Subcutaneous abdominal adipose tissue (tissue), 5 donors: Measurements from ENCODE around the gene PTPRA.

Experiments
- H3K27ac ChIP-seq: one replicate; pipeline ENCODE4 v1.7.0; 2013; ENCODE audit warnings: low read depth, mild to moderate bottlenecking, inconsistent platforms, low read length, moderate library complexity
- H3K27me3 ChIP-seq, 5 donors: one replicate each; pipeline ENCODE4 v1.7.0; 2013; ENCODE audit warnings: low read length in 5 of 5, inconsistent platforms in 1 of 5; ENCODE audit not compliant: control insufficient read depth in 5 of 5, insufficient read depth in 4 of 5
- H3K36me3 ChIP-seq, 5 donors: one replicate each; pipeline ENCODE4 v1.7.0; 2013; ENCODE audit warnings: low read length in 5 of 5; ENCODE audit not compliant: control insufficient read depth in 5 of 5, insufficient read depth in 5 of 5
- H3K4me1 ChIP-seq, 5 donors: one replicate each; pipeline ENCODE4 v1.7.0; 2013; ENCODE audit warnings: low read length in 5 of 5, mild to moderate bottlenecking in 3 of 5, moderate library complexity in 1 of 5; ENCODE audit not compliant: control insufficient read depth in 5 of 5, insufficient read depth in 5 of 5
- H3K4me3 ChIP-seq, 5 donors: one replicate each; pipeline ENCODE4 v1.7.0; 2013; ENCODE audit warnings: low read length in 5 of 5, low read depth in 1 of 5
- H3K9ac ChIP-seq, 5 donors: one replicate each; pipeline ENCODE4 v1.7.0; 2013; ENCODE audit warnings: low read length in 5 of 5, mild to moderate bottlenecking in 4 of 5, moderate library complexity in 3 of 5
- H3K9me3 ChIP-seq, 5 donors: one replicate each; pipeline ENCODE4 v1.7.0; 2013; ENCODE audit warnings: low read length in 5 of 5; ENCODE audit not compliant: control insufficient read depth in 5 of 5
- donor health status: healthy.
- donor health status: healthy.
- donor health status: healthy.
- donor health status: healthy.
- donor health status: healthy.

Gene PTPRA

DNA sequence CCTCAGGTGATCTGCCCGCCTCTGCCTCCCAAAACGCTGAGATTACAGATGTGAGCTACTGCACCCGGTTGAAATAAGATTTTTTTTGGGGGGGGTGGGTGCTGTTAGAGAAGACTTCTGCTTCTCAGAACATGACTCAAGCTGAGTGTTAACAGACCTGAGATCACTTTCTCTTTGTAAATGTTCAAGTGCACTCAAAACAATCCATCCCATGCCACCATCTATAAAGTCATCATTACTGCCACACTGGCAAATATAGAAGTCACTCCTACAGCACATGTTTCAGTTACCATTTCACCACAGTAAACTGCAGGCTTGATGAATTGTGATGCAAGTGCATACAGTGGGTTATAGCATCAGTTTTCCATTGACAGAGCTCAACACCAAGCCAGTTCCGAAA is 23.8 kb upstream of the PTPRA start:
- peaks cover under 1 to 7% (median 6%) of the 10 kb centered on the region in 5 donors for H3K36me3 ChIP-seq
- peaks cover 0 to 8% (median 7%) of the 10 kb centered on the region in 5 donors for H3K4me1 ChIP-seq
- no peak overlapping the region for H3K9ac ChIP-seq
- H3K4me3 ChIP-seq, result no peak overlapping the region
- H3K27ac ChIP-seq, result no peak overlapping the region
- no peaks in the 10 kb centered on the region for H3K27me3 ChIP-seq
- no peaks in the 10 kb centered on the region for H3K9me3 ChIP-seq

DNA sequence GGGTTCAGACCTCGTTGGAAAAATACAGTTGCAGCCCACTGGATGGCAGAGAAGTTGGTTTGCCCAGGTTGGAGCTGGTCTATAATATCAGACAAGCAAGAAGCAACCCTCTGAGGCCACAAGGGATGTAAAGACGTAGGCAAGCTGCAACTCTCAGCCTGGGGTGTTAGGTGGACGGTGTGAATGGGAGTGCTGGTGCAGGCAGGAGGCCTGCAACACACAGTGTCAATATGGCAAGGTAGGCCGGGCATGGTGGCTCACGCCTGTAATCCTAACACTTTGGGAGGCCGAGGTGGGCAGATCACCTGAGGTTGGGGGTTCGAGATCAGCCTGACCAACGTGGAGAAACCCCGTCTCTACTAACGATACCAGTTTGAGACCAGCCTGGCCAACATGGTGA is 22.2 kb upstream of the PTPRA start:
- Histone ChIP-seq H3K9me3 (no peaks in the 10 kb centered on the region), H3K36me3 (peaks cover 0 to 7% (median 6%) of the 10 kb centered on the region in 5 donors), H3K4me1 (peaks cover 0 to 8% (median 7%) of the 10 kb centered on the region in 5 donors), H3K4me3 (no peak overlapping the region), H3K9ac (no peak overlapping the region), H3K27me3 (no peaks in the 10 kb centered on the region), H3K27ac (no peak overlapping the region)

DNA sequence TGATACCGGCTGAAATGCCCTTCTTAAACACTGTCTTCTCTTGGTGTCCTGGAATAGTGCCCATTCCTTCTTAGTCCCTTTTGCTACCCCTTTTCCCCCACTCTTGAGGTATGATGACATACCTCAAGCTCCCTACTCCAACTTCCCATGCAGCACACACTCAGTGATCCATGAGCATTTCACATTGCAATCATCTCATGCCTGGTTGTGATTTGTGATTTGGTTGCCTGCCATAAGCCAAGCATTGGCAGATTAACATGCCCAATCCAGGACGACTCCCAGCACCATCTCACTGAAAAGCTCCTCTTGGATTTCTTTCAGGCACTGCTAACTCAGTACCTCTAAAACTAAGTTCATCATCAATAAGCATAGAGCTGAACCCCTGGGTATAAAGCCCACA is 14.7 kb upstream of the PTPRA start:
- Histone ChIP-seq H3K27ac (no peak overlapping the region), H3K9me3 (no peaks in the 10 kb centered on the region), H3K9ac (no peak overlapping the region), H3K4me1 (peaks cover 2 to 10% (median 7%) of the 10 kb centered on the region in 5 donors), H3K4me3 (no peak overlapping the region), H3K36me3 (peaks cover 0 to 30% (median 27%) of the 10 kb centered on the region in 5 donors), H3K27me3 (no peaks in the 10 kb centered on the region)

DNA sequence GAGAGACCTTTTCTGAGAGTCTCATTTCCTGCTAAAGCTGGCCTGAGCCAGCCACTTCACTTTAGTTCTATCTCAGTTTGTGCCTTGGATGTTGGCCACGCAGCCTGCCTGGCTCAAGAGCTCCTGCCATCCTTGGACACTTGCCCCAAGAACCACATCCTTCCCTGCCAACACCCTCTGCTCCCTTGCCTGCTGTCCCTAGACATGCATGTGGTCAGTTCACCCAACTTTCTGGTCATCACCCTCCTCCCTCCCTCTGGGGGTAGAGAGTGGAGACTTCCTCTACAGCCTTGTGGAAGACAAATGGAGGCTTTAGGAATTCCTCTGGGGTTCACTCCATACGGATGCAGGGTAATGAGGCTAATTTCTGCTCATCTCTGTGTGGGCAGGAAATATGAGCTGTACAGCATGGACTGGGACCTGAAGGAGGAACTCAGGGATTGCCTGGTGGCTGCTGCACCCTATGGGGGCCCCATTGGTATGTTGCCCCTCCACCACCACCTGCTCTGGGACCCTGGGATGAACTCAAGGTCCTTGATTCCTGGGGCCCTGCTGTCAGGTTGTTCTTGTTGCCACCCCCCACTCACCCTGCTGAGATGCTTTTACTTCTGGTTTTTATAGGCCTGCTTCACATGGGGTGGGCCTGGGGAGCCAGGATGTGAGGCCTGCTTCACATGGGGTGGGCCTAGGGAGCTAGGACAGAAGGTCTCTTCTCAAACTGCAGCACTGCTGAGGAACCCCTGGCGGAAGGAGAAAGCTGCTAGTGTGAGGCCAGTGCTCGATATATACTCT is 13.8 kb upstream of the PTPRA start:
- no peak overlapping the region for H3K4me3 ChIP-seq
- no peak overlapping the region for H3K27ac ChIP-seq
- no peaks in the 10 kb centered on the region for H3K9me3 ChIP-seq
- H3K27me3 ChIP-seq, result no peaks in the 10 kb centered on the region
- peaks cover 0 to 39% (median 36%) of the 10 kb centered on the region in 5 donors for H3K36me3 ChIP-seq
- peaks cover 2 to 10% (median 7%) of the 10 kb centered on the region in 5 donors for H3K4me1 ChIP-seq
- H3K9ac ChIP-seq, result no peak overlapping the region

GRCh38 chr20:2864626-2865025 is 8.7 kb upstream of the PTPRA start:
- Histone ChIP-seq H3K36me3 (peaks cover 0 to 64% (median 58%) of the 10 kb centered on the region in 5 donors), H3K9ac (no peak overlapping the region), H3K9me3 (no peaks in the 10 kb centered on the region), H3K4me1 (peaks cover 0 to 13% (median 10%) of the 10 kb centered on the region in 5 donors), H3K4me3 (no peak overlapping the region), H3K27ac (no peak overlapping the region), H3K27me3 (no peaks in the 10 kb centered on the region)

DNA sequence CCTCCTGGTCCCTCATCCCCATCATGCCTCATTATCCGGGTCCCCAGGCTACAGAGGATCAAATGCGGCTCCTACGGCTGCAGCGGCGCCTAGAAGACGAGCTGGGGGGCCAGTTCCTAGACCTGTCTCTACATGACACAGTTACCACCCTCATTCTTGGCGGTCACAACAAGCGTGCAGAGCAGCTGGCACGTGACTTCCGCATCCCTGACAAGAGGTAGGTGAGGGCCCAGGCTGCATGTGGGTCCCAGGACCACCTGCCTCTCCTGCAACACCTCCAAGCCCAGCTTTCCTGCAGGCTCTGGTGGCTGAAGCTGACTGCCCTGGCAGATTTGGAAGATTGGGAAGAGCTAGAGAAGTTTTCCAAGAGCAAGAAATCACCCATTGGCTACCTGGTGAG is 8.2 kb upstream of the PTPRA start:
- Histone ChIP-seq H3K27ac (no peak overlapping the region), H3K4me1 (peaks cover 0 to 12% (median 10%) of the 10 kb centered on the region in 5 donors), H3K4me3 (no peak overlapping the region), H3K9me3 (no peaks in the 10 kb centered on the region), H3K9ac (no peak overlapping the region), H3K36me3 (peaks cover 0 to 64% (median 58%) of the 10 kb centered on the region in 5 donors), H3K27me3 (no peaks in the 10 kb centered on the region)

- no peaks in the 10 kb centered on the region for H3K27me3 ChIP-seq
- H3K36me3 ChIP-seq, result peaks cover 0 to 60% (median 55%) of the 10 kb centered on the region in 5 donors
- no peak overlapping the region for H3K9ac ChIP-seq
- no peaks in the 10 kb centered on the region for H3K9me3 ChIP-seq
- H3K4me3 ChIP-seq, result no peak overlapping the region
- H3K27ac ChIP-seq, result no peak overlapping the region
- peaks cover 0 to 15% (median 14%) of the 10 kb centered on the region in 5 donors for H3K4me1 ChIP-seq
These were observed 7.7 kb upstream of the PTPRA start for GRCh38 chr20:2865630-2866029.

DNA sequence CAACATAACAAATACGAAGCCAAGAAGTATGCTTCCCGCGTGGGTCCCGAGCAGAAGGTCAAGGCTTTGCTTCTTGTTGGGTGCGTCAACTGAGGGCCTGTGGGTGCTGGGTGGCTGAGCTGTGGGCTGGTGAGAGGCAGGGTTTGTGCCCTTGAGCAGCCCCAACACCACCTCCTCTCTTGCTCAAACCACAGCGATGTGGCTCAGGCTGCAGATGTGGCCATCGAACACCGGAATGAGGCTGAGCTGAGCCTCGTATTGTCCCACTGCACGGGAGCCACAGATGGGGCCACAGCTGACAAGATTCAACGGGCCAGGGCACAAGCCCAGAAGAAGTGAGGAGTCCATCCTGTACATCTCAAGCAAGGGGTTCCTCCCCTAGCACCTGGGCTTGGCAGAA is 7.0 kb upstream of the PTPRA start:
- Histone ChIP-seq H3K9ac (no peak overlapping the region), H3K27ac (no peak overlapping the region)

DNA sequence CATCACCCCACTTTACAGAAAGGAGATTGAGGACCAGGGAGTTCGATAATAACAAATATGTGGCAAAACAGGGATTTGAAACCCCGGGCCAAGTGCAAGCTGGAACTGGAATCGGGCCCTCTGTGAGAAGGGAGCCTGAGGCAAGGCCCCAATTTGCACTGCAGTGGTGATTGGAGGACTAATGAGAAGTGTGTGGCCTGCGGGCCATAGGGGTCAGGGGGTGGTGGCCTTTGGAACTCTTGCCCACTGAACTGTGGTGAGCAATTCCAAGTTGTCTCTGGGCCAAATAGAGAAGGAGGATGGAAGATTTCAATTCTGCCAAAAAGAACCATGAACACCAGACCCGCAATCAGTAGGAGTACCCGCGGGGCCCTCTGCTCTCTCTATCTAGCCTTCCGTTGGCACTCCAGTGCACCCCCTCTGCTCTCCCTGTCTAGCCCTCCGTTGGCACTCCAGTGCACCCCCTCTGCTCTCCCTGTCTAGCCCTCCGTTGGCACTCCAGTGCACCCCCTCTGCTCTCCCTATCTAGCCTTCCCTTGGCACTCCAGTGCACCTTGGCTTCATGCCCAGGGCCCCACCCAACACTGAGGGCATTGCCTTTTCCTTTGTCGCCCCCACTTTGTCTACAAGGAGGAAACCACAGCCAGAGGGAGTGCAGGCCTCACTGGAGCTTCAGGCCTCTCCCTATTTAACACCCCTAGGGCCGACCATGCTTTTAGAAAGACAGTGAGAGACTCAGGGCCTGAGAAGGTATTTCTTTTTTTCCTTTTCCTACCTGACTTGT is 6.0 kb upstream of the PTPRA start:
- Histone ChIP-seq H3K27me3 (no peaks in the 10 kb centered on the region), H3K4me1 (peaks cover 0 to 32% (median 31%) of the 10 kb centered on the region in 5 donors), H3K27ac (no peak overlapping the region), H3K36me3 (peaks cover 0 to 43% (median 39%) of the 10 kb centered on the region in 5 donors), H3K9me3 (no peaks in the 10 kb centered on the region), H3K9ac (no peak overlapping the region), H3K4me3 (no peak overlapping the region)

More for the DNA sequence above, 7.0 kb upstream of the PTPRA start:
- Histone ChIP-seq H3K4me3 (no peak overlapping the region), H3K4me1 (peaks cover 0 to 21% (median 20%) of the 10 kb centered on the region in 5 donors), H3K9me3 (no peaks in the 10 kb centered on the region), H3K27me3 (no peaks in the 10 kb centered on the region), H3K36me3 (peaks cover 0 to 54% (median 49%) of the 10 kb centered on the region in 5 donors)

- H3K36me3 ChIP-seq, result peaks cover 0 to 26% (median 24%) of the 10 kb centered on the region in 5 donors
These were observed 3.9 kb upstream of the PTPRA start for GRCh38 chr20:2869381-2869780.

More at GRCh38 chr20:2869381-2869780, 3.9 kb upstream of the PTPRA start:
- H3K4me1 ChIP-seq, result peaks cover 1 to 47% (median 45%) of the 10 kb centered on the region in 5 donors
- no peak overlapping the region for H3K4me3 ChIP-seq
- H3K9me3 ChIP-seq, result no peaks in the 10 kb centered on the region
- H3K27me3 ChIP-seq, result no peaks in the 10 kb centered on the region
- no peak overlapping the region for H3K27ac ChIP-seq
- no peak overlapping the region for H3K9ac ChIP-seq
